ENCODE results near the gene SP140L. TPM values are rescaled to one million over a fixed set of nuclear protein-coding genes. Genes with fewer than 3 reads are reported as not detected.
"Not testable (repeated sequence)": the region's sequence is repeated elsewhere in the genome, so short reads cannot be mapped to it uniquely, and the experiment has no call there.

The SP140L gene
- total RNA-seq, 1 experiment from 2014 or later, result 6.0 TPM

- Histone ChIP-seq H3K36me3 (replicated peaks; ENCODE audit: control insufficient read depth, insufficient read depth, low read length) (no peaks in the 10 kb centered on the region), H3K4me3 (ENCODE audit: insufficient read depth, low read depth, low read length) (no peak overlapping the region), H3K27me3 (ENCODE audit: control insufficient read depth, insufficient read depth, low read length) (no peaks in the 10 kb centered on the region)
- no peak for DNase-seq
These were observed 58.0 kb downstream of the SP140L start for GRCh38 chr2:230384986-230385385.

DNA sequence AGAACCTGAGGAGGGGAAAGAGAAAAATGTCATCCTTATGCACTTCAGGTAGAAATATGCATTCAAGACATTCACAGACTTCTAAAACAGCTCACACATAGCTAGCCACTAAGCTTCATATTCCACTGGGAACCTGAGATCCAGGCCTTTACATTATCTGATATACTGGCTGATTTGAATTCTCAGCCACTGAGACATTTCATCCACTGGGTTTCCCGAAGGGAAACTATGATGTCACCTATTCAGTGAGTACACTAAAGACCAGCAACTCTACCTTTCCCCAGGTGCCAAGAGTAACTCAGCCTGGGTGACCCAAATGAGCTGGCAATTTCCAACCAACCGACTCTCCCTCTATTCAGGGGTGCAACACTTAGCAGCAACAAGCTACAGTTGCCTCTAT, 67.3 kb downstream of the SP140L start:
- Histone ChIP-seq H3K36me3 (replicated peaks; ENCODE audit: control insufficient read depth, insufficient read depth, low read length) (no peaks in the 10 kb centered on the region), H3K4me3 (ENCODE audit: insufficient read depth, low read depth, low read length) (no peak overlapping the region), H3K27me3 (ENCODE audit: control insufficient read depth, insufficient read depth, low read length) (no peaks in the 10 kb centered on the region)
- DNase-seq, result no peak

DNA sequence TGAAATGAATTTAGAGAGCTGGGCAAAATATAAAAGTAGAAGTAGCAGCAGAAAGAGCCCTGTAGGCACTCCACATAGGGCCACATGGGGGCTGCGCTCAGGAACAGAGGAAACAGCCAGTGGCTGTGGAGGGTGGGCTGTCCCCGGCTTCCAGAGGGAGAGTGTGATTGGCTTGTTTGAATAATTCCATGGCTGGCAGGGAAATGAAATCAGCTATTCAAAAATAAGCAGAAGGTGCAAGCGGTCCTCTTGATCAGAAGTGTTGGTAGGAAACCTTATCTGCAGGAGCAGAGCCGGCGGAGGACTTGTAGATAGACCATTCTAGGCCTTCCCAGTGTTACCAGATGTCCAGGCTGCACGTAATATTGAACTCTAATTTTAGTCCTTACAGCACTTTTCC, 71.7 kb downstream of the SP140L start:
- not testable (repeated sequence) for H3K27me3 ChIP-seq (ENCODE audit: control insufficient read depth, insufficient read depth, low read length); H3K4me3 ChIP-seq (ENCODE audit: insufficient read depth, low read depth, low read length); DNase-seq; H3K36me3 ChIP-seq (replicated peaks; ENCODE audit: control insufficient read depth, insufficient read depth, low read length)

DNA sequence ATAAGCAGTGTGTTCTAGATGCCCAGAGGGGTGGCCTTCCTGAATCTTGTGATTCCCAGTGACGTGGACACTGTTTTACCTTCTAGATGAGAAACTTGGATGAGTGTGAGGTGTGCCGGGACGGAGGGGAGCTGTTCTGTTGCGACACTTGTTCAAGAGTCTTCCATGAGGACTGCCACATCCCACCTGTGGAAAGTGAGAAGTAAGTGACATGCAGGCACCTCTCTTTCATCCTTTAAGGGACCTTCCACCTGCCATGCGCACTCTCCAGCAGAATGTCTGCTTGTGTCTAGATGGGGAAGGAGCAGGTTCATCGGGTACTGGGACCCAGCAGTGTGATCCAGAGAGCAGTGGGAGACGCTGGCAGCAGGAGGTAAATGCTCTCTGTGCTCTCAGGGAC, 73.0 kb downstream of the SP140L start:
- no peak for DNase-seq
- Histone ChIP-seq H3K27me3 (ENCODE audit: control insufficient read depth, insufficient read depth, low read length) (no peaks in the 10 kb centered on the region), H3K4me3 (ENCODE audit: insufficient read depth, low read depth, low read length) (no peak overlapping the region), H3K36me3 (replicated peaks; ENCODE audit: control insufficient read depth, insufficient read depth, low read length) (no peaks in the 10 kb centered on the region)

GRCh38 chr2:230400454-230400853, 73.5 kb downstream of the SP140L start:
- Histone ChIP-seq H3K36me3 (replicated peaks; ENCODE audit: control insufficient read depth, insufficient read depth, low read length) (no peaks in the 10 kb centered on the region), H3K4me3 (ENCODE audit: insufficient read depth, low read depth, low read length) (no peak overlapping the region), H3K27me3 (ENCODE audit: control insufficient read depth, insufficient read depth, low read length) (no peaks in the 10 kb centered on the region)
- no peak for DNase-seq

- not testable (repeated sequence) for H3K36me3 ChIP-seq (replicated peaks; ENCODE audit: control insufficient read depth, insufficient read depth, low read length); H3K4me3 ChIP-seq (ENCODE audit: insufficient read depth, low read depth, low read length); DNase-seq; H3K27me3 ChIP-seq (ENCODE audit: control insufficient read depth, insufficient read depth, low read length)
These were observed 74.0 kb downstream of the SP140L start for GRCh38 chr2:230401026-230401425.

- Histone ChIP-seq H3K4me3 (ENCODE audit: insufficient read depth, low read depth, low read length) (no peak overlapping the region), H3K27me3 (ENCODE audit: control insufficient read depth, insufficient read depth, low read length) (no peaks in the 10 kb centered on the region), H3K36me3 (replicated peaks; ENCODE audit: control insufficient read depth, insufficient read depth, low read length) (no peaks in the 10 kb centered on the region)
- no peak for DNase-seq
These were observed 76.8 kb downstream of the SP140L start for GRCh38 chr2:230403746-230404145.

- H3K27me3 ChIP-seq (ENCODE audit: control insufficient read depth, insufficient read depth, low read length), result peaks cover 8% of the 10 kb centered on the region
- H3K4me3 ChIP-seq (ENCODE audit: insufficient read depth, low read depth, low read length), result no peak overlapping the region
- no peaks in the 10 kb centered on the region for H3K36me3 ChIP-seq (replicated peaks; ENCODE audit: control insufficient read depth, insufficient read depth, low read length)
These were observed 78.8 kb downstream of the SP140L start for GRCh38 chr2:230405824-230406223.

DNA sequence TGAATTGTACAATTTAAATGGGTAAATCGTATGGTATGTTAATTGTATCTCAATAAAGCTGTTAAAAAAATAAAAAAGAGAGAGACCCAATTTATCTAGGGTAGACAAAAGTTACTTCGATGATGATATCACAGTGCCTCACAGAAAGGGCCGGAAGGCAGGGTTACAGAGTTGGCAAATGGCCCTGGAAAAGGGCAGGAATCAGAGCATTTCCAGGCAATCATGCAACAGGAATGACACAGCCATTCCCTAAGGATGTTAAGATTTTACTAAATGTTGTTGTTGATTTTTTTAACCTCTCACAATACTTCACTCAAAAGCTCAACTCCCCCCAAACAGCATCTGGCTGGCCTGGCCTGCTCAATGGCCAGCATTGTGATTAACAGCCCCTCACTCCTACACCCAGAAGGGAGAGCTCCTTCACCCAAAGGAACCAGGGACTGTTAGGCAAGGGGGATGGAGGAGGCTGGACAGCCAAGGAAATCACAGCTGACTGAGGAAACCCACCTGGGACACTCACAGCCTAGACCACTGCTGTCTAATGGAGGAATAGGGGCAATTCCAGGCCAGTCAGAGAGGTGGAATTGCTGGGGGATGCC, 81.3 kb downstream of the SP140L start:
- peaks cover 26% of the 10 kb centered on the region for H3K27me3 ChIP-seq (ENCODE audit: control insufficient read depth, insufficient read depth, low read length)
- no peak for DNase-seq
- H3K4me3 ChIP-seq (ENCODE audit: insufficient read depth, low read depth, low read length), result no peak overlapping the region

More at GRCh38 chr2:230405824-230406223, 78.8 kb downstream of the SP140L start:
- no peak for DNase-seq

GRCh38 chr2:230409316-230409715, 82.3 kb downstream of the SP140L start:
- H3K36me3 ChIP-seq (replicated peaks; ENCODE audit: control insufficient read depth, insufficient read depth, low read length); DNase-seq; H3K4me3 ChIP-seq (ENCODE audit: insufficient read depth, low read depth, low read length): not testable (repeated sequence)
- H3K27me3 ChIP-seq (ENCODE audit: control insufficient read depth, insufficient read depth, low read length), result peaks cover 26% of the 10 kb centered on the region

More for the DNA sequence above, 81.3 kb downstream of the SP140L start:
- no peaks in the 10 kb centered on the region for H3K36me3 ChIP-seq (replicated peaks; ENCODE audit: control insufficient read depth, insufficient read depth, low read length)

- H3K27me3 ChIP-seq (ENCODE audit: control insufficient read depth, insufficient read depth, low read length), result peaks cover 26% of the 10 kb centered on the region
- no peak for DNase-seq
- no peaks in the 10 kb centered on the region for H3K36me3 ChIP-seq (replicated peaks; ENCODE audit: control insufficient read depth, insufficient read depth, low read length)
- no peak overlapping the region for H3K4me3 ChIP-seq (ENCODE audit: insufficient read depth, low read depth, low read length)
These were observed 83.3 kb downstream of the SP140L start for GRCh38 chr2:230410263-230410662.

DNA sequence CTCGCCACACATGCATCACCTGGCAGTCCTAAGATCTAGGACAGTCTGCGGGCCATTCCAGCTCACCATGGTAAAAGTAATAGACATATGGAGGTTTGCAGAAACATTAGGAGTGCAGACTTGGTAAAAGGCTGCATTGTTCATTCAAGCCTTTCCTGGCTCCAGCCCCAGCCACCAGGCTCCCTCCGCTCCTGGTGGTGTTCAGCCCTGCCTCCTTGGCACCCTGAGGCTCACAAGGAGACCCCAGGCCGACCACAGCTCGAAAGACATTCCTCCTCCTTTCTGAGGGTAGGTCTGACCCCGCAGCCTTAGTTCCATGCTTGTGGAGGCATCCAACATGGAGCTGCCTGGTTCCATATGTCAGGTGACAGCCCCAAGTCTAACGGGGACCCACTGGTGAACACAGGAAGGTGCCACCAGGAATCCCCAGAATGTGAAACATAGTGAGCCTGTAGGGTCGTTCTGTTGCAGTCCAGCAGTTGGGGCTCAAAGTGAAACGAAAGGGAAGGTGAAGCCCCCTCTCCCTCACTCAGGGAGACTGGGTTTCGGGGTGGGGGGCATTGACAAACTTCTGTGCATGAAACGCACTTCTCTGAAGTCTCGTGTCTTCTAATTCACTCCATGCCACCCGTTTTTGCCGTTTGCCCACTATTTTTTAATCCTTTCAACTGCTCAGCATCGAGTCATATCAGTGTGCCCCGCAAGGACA, 84.0 kb downstream of the SP140L start:
- DNase-seq, result peak; percentile 26
- no peaks in the 10 kb centered on the region for H3K36me3 ChIP-seq (replicated peaks; ENCODE audit: control insufficient read depth, insufficient read depth, low read length)

GRCh38 chr2:230411570-230412370, 84.8 kb downstream of the SP140L start:
- peaks cover 26% of the 10 kb centered on the region for H3K27me3 ChIP-seq (ENCODE audit: control insufficient read depth, insufficient read depth, low read length)
- H3K4me3 ChIP-seq (ENCODE audit: insufficient read depth, low read depth, low read length), result peak overlapping the region; percentile 44
- peak; percentile 89 for DNase-seq
- H3K36me3 ChIP-seq (replicated peaks; ENCODE audit: control insufficient read depth, insufficient read depth, low read length), result no peaks in the 10 kb centered on the region

More for the DNA sequence above, 84.0 kb downstream of the SP140L start:
- H3K27me3 ChIP-seq (ENCODE audit: control insufficient read depth, insufficient read depth, low read length), result peaks cover 26% of the 10 kb centered on the region
- H3K4me3 ChIP-seq (ENCODE audit: insufficient read depth, low read depth, low read length), result peak overlapping the region; percentile 44

DNA sequence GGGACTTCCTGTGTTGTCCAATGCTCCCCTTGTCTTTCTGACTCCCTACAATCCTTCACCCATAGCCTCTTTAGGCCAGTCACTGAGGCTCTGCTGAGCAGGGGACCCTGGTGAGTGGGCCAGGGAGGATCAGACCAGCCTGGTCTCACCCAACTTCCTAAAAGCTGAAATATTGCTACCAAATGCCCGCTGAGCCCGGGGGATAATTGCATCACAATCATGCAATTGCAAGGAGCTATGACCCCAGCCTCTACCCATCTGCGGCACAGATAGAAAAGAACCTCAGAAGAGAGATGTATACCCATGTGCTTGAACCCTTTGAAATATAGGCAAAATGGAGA, 85.3 kb downstream of the SP140L start:
- no peaks in the 10 kb centered on the region for H3K36me3 ChIP-seq (replicated peaks; ENCODE audit: control insufficient read depth, insufficient read depth, low read length)
- peak overlapping the region; percentile 44 for H3K4me3 ChIP-seq (ENCODE audit: insufficient read depth, low read depth, low read length)
- no peak for DNase-seq
- peaks cover 26% of the 10 kb centered on the region for H3K27me3 ChIP-seq (ENCODE audit: control insufficient read depth, insufficient read depth, low read length)

- no peak overlapping the region for H3K4me3 ChIP-seq (ENCODE audit: insufficient read depth, low read depth, low read length)
- H3K36me3 ChIP-seq (replicated peaks; ENCODE audit: control insufficient read depth, insufficient read depth, low read length), result no peaks in the 10 kb centered on the region
- DNase-seq, result no peak
- peaks cover 26% of the 10 kb centered on the region for H3K27me3 ChIP-seq (ENCODE audit: control insufficient read depth, insufficient read depth, low read length)
These were observed 85.9 kb downstream of the SP140L start for GRCh38 chr2:230412846-230413245.

Data from H7 (cell line).